GM21423 (cell line): Measurements from ENCODE around the gene PLAAT4.

ENCODE experiments used
- ATAC-seq: cut with Tn5 transposase; IDR thresholded peaks from one replicate; pipeline ENCODE4 v1.9.1; 2021; ENCODE audit warnings: mild to moderate bottlenecking, moderate library complexity; ENCODE audit not compliant: unreplicated experiment

Gene PLAAT4

GRCh38 chr11:63536669-63537292 is at the start of gene PLAAT4:
Gene PLAAT4 (plus strand): TSS chr11:63536808. CDS start chr11:63536869, 61 bp downstream.
- ATAC-seq, result no peak

- ATAC-seq, result no peak
Observed at GRCh38 chr11:63488789-63489188, 47.8 kb upstream of the PLAAT4 start.

GRCh38 chr11:63489879-63490278 is 46.7 kb upstream of the PLAAT4 start:
- ATAC-seq, result no peak

- ATAC-seq, result no peak
Observed at GRCh38 chr11:63490551-63491239, 45.9 kb upstream of the PLAAT4 start, which contains the start of gene PLAAT5. Gene PLAAT5 (minus strand): TSS chr11:63491167. CDS start chr11:63491034, 133 bp downstream.

GRCh38 chr11:63491240-63491587 is 45.4 kb upstream of the PLAAT4 start:
- ATAC-seq, result no peak

- ATAC-seq, result no peak
Observed at GRCh38 chr11:63491636-63492372, 44.8 kb upstream of the PLAAT4 start.

- ATAC-seq, result no peak
Observed at GRCh38 chr11:63492441-63492840, 44.2 kb upstream of the PLAAT4 start.

- ATAC-seq, result no peak
Observed at GRCh38 chr11:63493127-63493526, 43.5 kb upstream of the PLAAT4 start.

GRCh38 chr11:63494975-63495374 is 41.6 kb upstream of the PLAAT4 start:
- no peak for ATAC-seq

GRCh38 chr11:63499874-63500273 is 36.7 kb upstream of the PLAAT4 start:
- no peak for ATAC-seq

- ATAC-seq, result no peak
Observed at GRCh38 chr11:63501236-63501635, 35.4 kb upstream of the PLAAT4 start.

- no peak for ATAC-seq
Observed at GRCh38 chr11:63502252-63502820, 34.3 kb upstream of the PLAAT4 start.

- ATAC-seq, result no peak
Observed at GRCh38 chr11:63503492-63503891, 33.1 kb upstream of the PLAAT4 start.

GRCh38 chr11:63504054-63504453 is 32.6 kb upstream of the PLAAT4 start:
- no peak for ATAC-seq

- no peak for ATAC-seq
Observed at GRCh38 chr11:63504933-63505586, 31.5 kb upstream of the PLAAT4 start.

- no peak for ATAC-seq
Observed at GRCh38 chr11:63505857-63506528, 30.6 kb upstream of the PLAAT4 start, which contains the start of gene LGALS12. Gene LGALS12 (plus strand): TSS chr11:63506084. CDS start chr11:63506459, 375 bp downstream.

GRCh38 chr11:63506876-63507275 is 29.7 kb upstream of the PLAAT4 start:
- ATAC-seq, result no peak

- ATAC-seq, result no peak
Observed at GRCh38 chr11:63507511-63507910, 29.1 kb upstream of the PLAAT4 start.

- no peak for ATAC-seq
Observed at GRCh38 chr11:63508009-63508408, 28.6 kb upstream of the PLAAT4 start.

GRCh38 chr11:63508745-63509144 is 27.9 kb upstream of the PLAAT4 start:
- ATAC-seq, result no peak
